GM19438 (cell line): ENCODE measurements around the gene DDX51.

Experiments
- ATAC-seq: cut with Tn5 transposase; IDR thresholded peaks from one replicate; pipeline ENCODE4 v1.9.1; 2021; ENCODE audit warnings: low read depth; ENCODE audit not compliant: unreplicated experiment

DDX51 gene

GRCh38 chr12:132179431-132180362 is 35.6 kb upstream of the DDX51 start:
- no peak for ATAC-seq

GRCh38 chr12:132178801-132179401 is 34.8 kb upstream of the DDX51 start:
- ATAC-seq, result no peak

DNA sequence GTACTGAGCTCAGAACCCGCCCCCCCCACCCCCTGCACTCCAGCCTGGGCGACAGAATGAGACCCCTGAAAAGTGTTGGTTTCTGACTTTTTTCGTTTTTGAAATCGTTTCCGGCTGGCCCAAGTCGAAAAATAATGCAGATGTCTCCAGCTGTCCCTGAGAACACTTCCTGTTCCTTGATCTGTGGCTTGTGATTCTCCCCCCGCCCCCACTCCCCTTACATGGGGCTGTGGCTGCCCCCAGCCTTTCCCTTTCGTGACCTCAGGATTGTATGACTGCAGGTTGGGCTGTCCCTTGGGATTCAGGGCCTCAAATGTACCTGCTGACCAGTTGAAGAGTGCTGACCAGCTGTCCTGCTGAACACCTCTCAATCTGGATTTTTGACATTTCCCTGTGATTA is 34.2 kb upstream of the DDX51 start:
- ATAC-seq, result no peak

- ATAC-seq, result no peak
Observed at GRCh38 chr12:132176920-132177551, 32.9 kb upstream of the DDX51 start.

DNA sequence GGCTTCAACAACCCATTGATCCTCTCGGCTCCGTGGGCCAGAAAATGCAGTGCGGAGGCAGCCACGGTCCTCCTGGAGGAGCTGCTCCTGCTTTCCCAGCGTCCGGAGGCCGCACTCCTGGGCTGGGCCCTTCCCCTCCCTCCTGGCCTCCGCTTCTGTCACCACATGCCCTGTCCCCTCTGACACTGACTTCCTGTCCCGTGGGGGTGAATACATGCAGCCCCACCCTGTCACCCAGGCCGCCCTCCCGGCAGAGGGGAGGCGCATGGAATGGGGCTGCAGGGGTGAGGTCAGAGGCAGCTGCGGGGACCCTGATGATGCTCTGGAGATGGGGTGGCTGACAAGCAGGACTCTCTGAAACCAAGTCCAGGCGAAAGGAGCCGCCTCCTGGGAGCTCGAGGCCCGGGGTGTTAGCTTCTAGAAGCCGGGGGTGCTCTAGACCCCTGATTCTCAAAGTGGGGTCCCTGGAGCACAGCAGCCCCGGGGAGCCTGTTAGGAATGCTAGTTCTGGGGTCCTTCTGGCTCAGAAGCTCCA is 32.3 kb upstream of the DDX51 start:
- no peak for ATAC-seq

GRCh38 chr12:132175496-132176384 is 31.6 kb upstream of the DDX51 start:
- no peak for ATAC-seq

GRCh38 chr12:132174839-132175490 is 30.8 kb upstream of the DDX51 start:
- ATAC-seq, result no peak

GRCh38 chr12:132174015-132174838 is 30.1 kb upstream of the DDX51 start:
- no peak for ATAC-seq

DNA sequence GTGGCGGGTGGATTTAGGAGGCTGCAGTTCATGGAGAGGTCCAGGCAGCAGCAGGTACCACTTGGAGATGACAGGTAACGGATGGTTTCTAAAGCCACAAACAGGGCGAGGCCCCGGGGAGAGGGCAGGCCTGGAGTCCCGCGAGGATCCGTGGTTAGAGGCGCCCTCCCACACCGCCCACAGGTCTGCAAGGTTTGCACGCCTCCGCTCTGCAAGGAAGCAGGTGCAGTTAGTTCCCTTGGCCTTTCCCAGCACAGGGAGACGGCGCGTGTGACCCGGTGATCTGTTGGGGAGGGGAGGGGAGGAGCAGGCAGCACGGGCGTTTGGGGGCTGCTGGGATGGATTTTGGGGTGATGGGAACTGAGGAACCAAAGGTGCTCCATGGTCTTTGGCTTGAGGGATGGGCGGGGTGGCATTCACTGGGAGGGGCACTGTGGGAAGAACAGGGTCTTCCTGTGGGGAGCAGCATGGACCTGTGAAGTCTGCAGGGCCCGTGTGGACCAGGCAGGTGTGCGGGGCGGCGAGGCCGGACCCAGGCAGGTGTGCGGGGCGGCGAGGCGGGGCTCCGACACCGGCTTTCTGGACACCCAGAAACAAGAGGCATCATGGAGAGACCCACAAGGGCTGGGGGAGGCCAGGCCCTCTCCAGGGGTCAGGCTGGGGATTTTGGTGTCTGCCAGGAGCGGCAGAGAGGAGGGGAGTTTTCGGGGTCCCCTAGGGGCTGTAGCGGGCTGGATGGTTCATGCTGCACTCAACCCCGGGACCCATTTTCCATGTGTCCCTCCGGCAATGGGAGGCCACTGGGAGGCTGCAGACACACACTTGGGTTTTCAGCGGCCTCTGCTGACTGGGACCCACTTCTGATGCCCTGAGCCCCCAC is 29.3 kb upstream of the DDX51 start:
- ATAC-seq, result no peak

DNA sequence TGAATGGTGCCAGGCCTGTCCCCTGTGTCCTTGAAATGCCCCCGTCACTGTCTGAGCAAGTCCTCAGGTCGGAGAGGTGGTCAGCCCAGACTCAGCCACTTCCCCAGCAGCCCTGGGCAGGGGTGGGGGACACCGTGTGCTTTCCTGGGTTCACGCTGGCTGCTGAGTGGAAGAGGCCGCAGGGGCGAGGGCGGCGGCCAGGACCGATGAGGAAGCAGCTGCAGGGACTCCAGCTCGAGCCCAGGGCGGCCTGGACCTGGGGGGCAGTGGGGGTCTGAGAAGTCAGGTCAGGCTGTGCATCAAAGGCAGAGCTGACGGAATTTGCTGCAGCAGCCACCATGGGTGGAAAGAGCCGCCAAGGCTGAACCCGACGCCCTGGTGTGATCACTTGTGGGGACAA is 28.5 kb upstream of the DDX51 start:
- no peak for ATAC-seq

- no peak for ATAC-seq
Observed at GRCh38 chr12:132171968-132172521, 27.9 kb upstream of the DDX51 start.

GRCh38 chr12:132171293-132171967 is 27.3 kb upstream of the DDX51 start:
- no peak for ATAC-seq

DNA sequence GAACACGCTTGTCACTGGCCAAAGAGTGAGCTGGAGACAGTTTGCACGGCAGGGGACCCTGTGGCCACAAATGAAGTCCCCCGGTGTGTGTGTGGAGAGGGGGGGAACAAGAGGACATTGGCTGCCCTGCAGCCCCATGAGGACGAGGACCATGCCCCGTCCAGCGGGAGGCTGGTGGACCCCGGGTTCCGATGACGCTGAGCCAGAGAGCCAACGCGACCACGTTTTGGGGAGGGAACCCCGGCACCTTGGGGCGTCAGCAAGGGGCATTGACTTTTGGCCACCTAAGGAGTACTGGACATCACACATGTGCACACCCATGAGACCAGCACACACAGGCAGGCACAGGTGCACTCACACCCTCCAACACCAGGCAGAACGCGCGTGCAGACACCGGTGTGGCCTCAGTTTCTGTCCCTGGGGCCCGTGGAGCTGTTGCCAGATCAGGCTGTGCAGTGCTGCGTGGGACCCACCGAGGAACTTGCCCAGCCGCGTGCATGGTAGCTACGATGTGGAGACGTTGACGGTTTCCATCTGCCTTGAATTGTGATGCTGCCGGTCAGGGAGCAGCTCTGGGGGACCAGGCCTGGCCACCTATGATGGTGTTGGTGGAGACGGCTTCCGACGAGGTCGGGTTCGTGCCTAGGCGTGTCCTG is 26.6 kb upstream of the DDX51 start:
- ATAC-seq, result no peak

GRCh38 chr12:132170094-132170636 is 26.0 kb upstream of the DDX51 start:
- no peak for ATAC-seq

DNA sequence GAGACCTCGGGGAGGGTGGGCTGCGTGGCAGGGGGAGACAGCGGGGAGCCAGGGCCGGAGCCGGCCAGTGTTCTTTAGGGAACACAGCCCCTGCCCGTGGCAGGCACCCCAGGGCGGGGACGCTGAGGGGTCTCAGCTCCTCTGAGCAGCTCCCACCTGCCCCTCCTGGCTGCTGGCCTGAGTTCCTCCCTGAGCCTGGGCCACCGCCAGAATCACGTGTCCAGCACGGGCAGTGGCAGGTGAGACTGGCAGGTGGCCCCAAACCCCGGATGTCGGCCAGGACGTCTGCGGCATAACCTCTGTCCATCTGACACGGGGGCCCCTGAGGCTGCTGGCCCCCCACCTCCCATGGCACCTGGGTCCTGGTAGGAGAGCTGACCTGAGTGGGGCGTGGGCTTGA is 25.3 kb upstream of the DDX51 start:
- ATAC-seq, result no peak

GRCh38 chr12:132168311-132169031 is 24.4 kb upstream of the DDX51 start:
- ATAC-seq, result no peak
